Skeletal muscle tissue (tissue), 4 donors: Measurements from ENCODE around the gene BRI3. TPM values are rescaled to one million over a fixed set of nuclear protein-coding genes. Genes with fewer than 3 reads are reported as not detected.
"Not testable (repeated sequence)": the region's sequence is repeated elsewhere in the genome, so short reads cannot be mapped to it uniquely, and the experiment has no call there.

ENCODE experiments used
- H3K27ac ChIP-seq: one replicate; pipeline ENCODE4 v1.7.0; 2013; ENCODE audit warnings: mild to moderate bottlenecking, low read depth, low read length, inconsistent platforms
- H3K27me3 ChIP-seq, 3 donors: one replicate each; pipeline ENCODE4 v1.7.0; 2013; ENCODE audit warnings: low read length in 3 of 3; ENCODE audit not compliant: control insufficient read depth in 3 of 3, insufficient read depth in 3 of 3
- H3K36me3 ChIP-seq, 3 donors: one replicate each; pipeline ENCODE4 v1.7.0; 2013; ENCODE audit warnings: low read length in 3 of 3; ENCODE audit not compliant: control insufficient read depth in 3 of 3, insufficient read depth in 3 of 3
- H3K4me1 ChIP-seq, 3 donors: one replicate each; pipeline ENCODE4 v1.7.0; 2013; ENCODE audit warnings: low read length in 3 of 3, mild to moderate bottlenecking in 3 of 3; ENCODE audit not compliant: control insufficient read depth in 3 of 3, insufficient read depth in 3 of 3
- H3K4me3 ChIP-seq, 3 donors: one replicate each; pipeline ENCODE4 v1.7.0; 2013; ENCODE audit warnings: low read length in 3 of 3
- H3K9ac ChIP-seq, 3 donors: one replicate each; pipeline ENCODE4 v1.7.0; 2013; ENCODE audit warnings: low read length in 3 of 3, mild to moderate bottlenecking in 3 of 3, moderate library complexity in 2 of 3, low read depth in 1 of 3
- H3K9me3 ChIP-seq, 3 donors: one replicate each; pipeline ENCODE4 v1.7.0; 2013; ENCODE audit warnings: low read length in 3 of 3; ENCODE audit not compliant: control insufficient read depth in 3 of 3
- total RNA-seq: library from RNA; depleted of rRNA; stranded (reverse); fragments of >200 nt; gene quantifications from one replicate; pipeline ENCODE4 v1.2.3, GENCODE V29; 2014
- donor health status: Osteomylitis.

BRI3 gene
- total RNA-seq, 1 donor from 2014 or later: 34.4 TPM

- Histone ChIP-seq H3K27ac (no peak overlapping the region), H3K27me3 (no peaks in the 10 kb centered on the region), H3K4me1 (no peaks in the 10 kb centered on the region), H3K4me3 (no peak overlapping the region), H3K9me3 (no peaks in the 10 kb centered on the region), H3K36me3 (peaks cover 11 to 23% (median 13%) of the 10 kb centered on the region in 3 donors), H3K9ac (no peak overlapping the region)
Measured at GRCh38 chr7:98305951-98306535, 24.6 kb downstream of the BRI3 start.

- H3K4me3 ChIP-seq: no peak overlapping the region
- H3K9ac ChIP-seq: no peak overlapping the region
- H3K36me3 ChIP-seq: peaks cover 11 to 23% (median 16%) of the 10 kb centered on the region in 3 donors
- H3K27me3 ChIP-seq: no peaks in the 10 kb centered on the region
- no peak overlapping the region for H3K27ac ChIP-seq
- no peaks in the 10 kb centered on the region for H3K4me1 ChIP-seq
- no peaks in the 10 kb centered on the region for H3K9me3 ChIP-seq
Measured at GRCh38 chr7:98307971-98308466, 26.5 kb downstream of the BRI3 start.

GRCh38 chr7:98309566-98309965 is 28.1 kb downstream of the BRI3 start:
- H3K9me3 ChIP-seq: no peaks in the 10 kb centered on the region
- H3K36me3 ChIP-seq: peaks cover 11 to 23% (median 16%) of the 10 kb centered on the region in 3 donors
- no peak overlapping the region for H3K4me3 ChIP-seq
- H3K27me3 ChIP-seq: no peaks in the 10 kb centered on the region
- no peak overlapping the region for H3K27ac ChIP-seq
- H3K4me1 ChIP-seq: no peaks in the 10 kb centered on the region
- H3K9ac ChIP-seq: no peak overlapping the region

GRCh38 chr7:98312201-98312600 is 30.7 kb downstream of the BRI3 start:
- Histone ChIP-seq H3K36me3 (peaks cover 11 to 15% (median 12%) of the 10 kb centered on the region in 3 donors), H3K27ac (no peak overlapping the region)

GRCh38 chr7:98314469-98314868 is 33.0 kb downstream of the BRI3 start:
- Histone ChIP-seq H3K9me3 (no peaks in the 10 kb centered on the region), H3K4me1 (no peaks in the 10 kb centered on the region), H3K27me3 (no peaks in the 10 kb centered on the region), H3K4me3 (no peak overlapping the region), H3K27ac (no peak overlapping the region), H3K36me3 (peaks cover 0 to 6% (median 0%) of the 10 kb centered on the region in 3 donors), H3K9ac (no peak overlapping the region)

More at GRCh38 chr7:98312201-98312600, 30.7 kb downstream of the BRI3 start:
- no peak overlapping the region for H3K4me3 ChIP-seq
- H3K9ac ChIP-seq: no peak overlapping the region
- no peaks in the 10 kb centered on the region for H3K4me1 ChIP-seq
- no peaks in the 10 kb centered on the region for H3K9me3 ChIP-seq
- no peaks in the 10 kb centered on the region for H3K27me3 ChIP-seq

- Histone ChIP-seq H3K36me3 (peaks cover 0 to 6% (median 0%) of the 10 kb centered on the region in 3 donors), H3K9ac (no peak overlapping the region), H3K4me1 (no peaks in the 10 kb centered on the region), H3K9me3 (no peaks in the 10 kb centered on the region), H3K27me3 (no peaks in the 10 kb centered on the region), H3K27ac (no peak overlapping the region), H3K4me3 (no peak overlapping the region)
Measured at GRCh38 chr7:98315318-98315993, 34.0 kb downstream of the BRI3 start.

- not testable (repeated sequence) for H3K4me3 ChIP-seq, H3K27ac ChIP-seq, H3K36me3 ChIP-seq, H3K9me3 ChIP-seq, H3K27me3 ChIP-seq, H3K4me1 ChIP-seq, H3K9ac ChIP-seq
Measured at GRCh38 chr7:98315994-98316527, 34.6 kb downstream of the BRI3 start.

GRCh38 chr7:98317366-98318040 is 36.0 kb downstream of the BRI3 start:
- Histone ChIP-seq H3K9me3 (no peaks in the 10 kb centered on the region), H3K9ac (no peak overlapping the region), H3K27me3 (peaks cover 0 to 12% (median 2%) of the 10 kb centered on the region in 3 donors), H3K4me3 (no peak overlapping the region), H3K36me3 (peaks cover 0 to 2% (median 0%) of the 10 kb centered on the region in 3 donors), H3K27ac (no peak overlapping the region), H3K4me1 (peaks cover under 1 to 2% (median 2%) of the 10 kb centered on the region in 3 donors)

GRCh38 chr7:98319176-98319575 is 37.7 kb downstream of the BRI3 start:
- Histone ChIP-seq H3K9ac (no peak overlapping the region), H3K9me3 (no peaks in the 10 kb centered on the region), H3K36me3 (peaks cover 0 to 2% (median 0%) of the 10 kb centered on the region in 3 donors), H3K4me1 (peaks cover 12 to 14% (median 13%) of the 10 kb centered on the region in 3 donors), H3K27ac (no peak overlapping the region), H3K27me3 (peaks cover 0 to 18% (median 6%) of the 10 kb centered on the region in 3 donors), H3K4me3 (no peak overlapping the region)
